Fibroblast of lung (primary cell): Measurements from ENCODE around the gene KIF26A. TPM values are rescaled to one million over a fixed set of nuclear protein-coding genes. Genes with fewer than 3 reads are reported as not detected.

ENCODE experiments used
- DNase-seq, 2 donors: peaks; one replicate each; pipeline versions ENCODE4 v3.0.0 to v3.0.0-alpha.2; 2010; ENCODE audit warnings: low read depth in 2 of 2
- H2AFZ ChIP-seq: 2 replicates; pipeline ENCODE4 v1.5.1; 2012; ENCODE audit warnings: low read length, control low read depth, inconsistent platforms
- H3K27ac ChIP-seq: 2 replicates; pipeline ENCODE4 v1.5.1; 2011; ENCODE audit warnings: low read length, control low read depth; ENCODE audit not compliant: insufficient read depth
- H3K27me3 ChIP-seq: 2 replicates; pipeline ENCODE4 v1.5.1; 2011; ENCODE audit warnings: mild to moderate bottlenecking, low read length; ENCODE audit not compliant: control insufficient read depth, insufficient read depth
- H3K36me3 ChIP-seq: 2 replicates; pipeline ENCODE4 v1.5.1; 2011; ENCODE audit warnings: low read length; ENCODE audit not compliant: control insufficient read depth, insufficient read depth
- H3K4me1 ChIP-seq: 2 replicates; pipeline ENCODE4 v1.5.1; 2011; ENCODE audit warnings: low read length; ENCODE audit not compliant: control insufficient read depth, insufficient read depth; ENCODE audit errors: extremely low read depth
- H3K4me2 ChIP-seq: 2 replicates; pipeline ENCODE4 v1.5.1; 2011; ENCODE audit warnings: low read length, control low read depth; ENCODE audit not compliant: insufficient read depth; ENCODE audit errors: extremely low read depth
- H3K4me3 ChIP-seq, 4 experiments: fragments of 200-600 bp in 1 of 4; sonication (generic) in 1 of 4; replicated peaks in 1 of 4; 2 replicates each; pipeline ENCODE4 v1.5.1; 2011 to 2016; ENCODE audit warnings: low read length in 4 of 4, low read depth in 3 of 4, mild to moderate bottlenecking in 3 of 4, control low read depth in 2 of 4, inconsistent platforms in 1 of 4, mixed read lengths in 1 of 4; ENCODE audit not compliant: insufficient read depth in 1 of 4; ENCODE audit errors: control extremely low read depth in 1 of 4
- H3K79me2 ChIP-seq: 2 replicates; pipeline ENCODE4 v1.5.1; 2012; ENCODE audit warnings: mild to moderate bottlenecking, low read length, inconsistent platforms; ENCODE audit not compliant: control insufficient read depth, insufficient read depth
- H3K9ac ChIP-seq: 2 replicates; pipeline ENCODE4 v1.5.1; 2011; ENCODE audit warnings: mild to moderate bottlenecking, low read length, control low read depth; ENCODE audit not compliant: insufficient read depth
- H3K9me3 ChIP-seq: 2 replicates; pipeline ENCODE4 v1.5.1; 2012; ENCODE audit warnings: low read depth, low read length; ENCODE audit not compliant: control insufficient read depth, insufficient read depth
- H4K20me1 ChIP-seq: 2 replicates; pipeline ENCODE4 v1.5.1; 2011; ENCODE audit warnings: low read length; ENCODE audit not compliant: control insufficient read depth, insufficient read depth; ENCODE audit errors: extremely low read depth
- CTCF ChIP-seq, 2 donors: IDR thresholded peaks in 1 of 2; conservative IDR thresholded peaks in 1 of 2; 1 replicate in 1 of 2; 2 replicates in 1 of 2; pipeline ENCODE4 v1.5.1; 2011 to 2012; ENCODE audit warnings: low read length in 2 of 2, control low read depth in 1 of 2, inconsistent platforms in 1 of 2, low read depth in 1 of 2, mild to moderate bottlenecking in 1 of 2
- EZH2 ChIP-seq: IDR thresholded peaks from 2 replicates; pipeline ENCODE4 v1.5.1; 2012; ENCODE audit warnings: low read length, control low read depth, mild to moderate bottlenecking; ENCODE audit errors: missing control alignments
- polyA plus RNA-seq, 2 donors: library from polyadenylated mRNA; depleted of rRNA in 1 of 2; stranded (reverse) in 1 of 2; unstranded in 1 of 2; fragments of >200 nt; gene quantifications; 2 replicates each; pipeline ENCODE4 v1.2.1, GENCODE V29; 2011 to 2012; ENCODE audit warnings: missing spikeins in 1 of 2
- total RNA-seq: library from RNA; depleted of rRNA; stranded (reverse); fragments of >200 nt; gene quantifications from 2 replicates; pipeline ENCODE4 v1.2.1, GENCODE V29; 2014

KIF26A gene
- total and polyA plus RNA-seq, 2 donors (not counting 1 experiment from before 2014, with no cell fraction given) = 0.01 to 2.0 TPM

DNA sequence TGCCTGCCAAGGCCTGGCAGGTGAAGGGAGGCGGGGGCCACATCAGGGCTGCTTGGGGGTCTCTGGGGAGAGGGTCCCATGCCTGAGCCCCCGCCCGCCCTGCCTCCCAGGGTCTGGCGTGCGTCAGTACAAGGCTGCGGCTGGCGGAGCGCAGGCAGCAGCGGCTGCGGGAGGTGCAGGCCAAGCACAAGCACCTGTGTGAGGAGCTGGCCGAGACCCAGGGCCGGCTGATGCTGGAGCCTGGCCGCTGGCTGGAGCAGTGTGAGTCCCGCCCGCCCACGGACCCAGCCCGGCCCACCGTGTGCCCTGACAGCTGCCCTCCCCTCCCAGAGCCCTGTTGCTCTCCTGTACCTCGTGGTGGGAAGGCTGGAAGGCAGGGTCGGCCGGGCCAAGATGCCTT, 40.7 kb downstream of the KIF26A start:
- H3K4me3 ChIP-seq = no peak overlapping the region
- H3K27ac ChIP-seq = no peak overlapping the region
- TF ChIP-seq CTCF (conservative IDR thresholded peaks at IDR 0.05 in 1 of 2, IDR thresholded peaks at IDR 0.05 in 1 of 2; ENCODE audit: low read depth in 1 of 2, low read length in 2 of 2) (no peak), EZH2 (no peak)
- no peak overlapping the region for H3K4me2 ChIP-seq
- H3K9me3 ChIP-seq = no peaks in the 10 kb centered on the region
- no peaks in the 10 kb centered on the region for H3K36me3 ChIP-seq
- no peaks in the 10 kb centered on the region for H3K27me3 ChIP-seq
- H3K79me2 ChIP-seq = no peaks in the 10 kb centered on the region
- H3K4me1 ChIP-seq = no peaks in the 10 kb centered on the region
- H3K9ac ChIP-seq = no peak overlapping the region
- no peak overlapping the region for H2AFZ ChIP-seq
- H4K20me1 ChIP-seq = no peaks in the 10 kb centered on the region
- DNase-seq = no peak

- Histone ChIP-seq H4K20me1 (no peaks in the 10 kb centered on the region), H3K4me2 (no peak overlapping the region), H3K9ac (no peak overlapping the region), H3K79me2 (no peaks in the 10 kb centered on the region), H3K36me3 (no peaks in the 10 kb centered on the region), H3K9me3 (no peaks in the 10 kb centered on the region), H2AFZ (no peak overlapping the region), H3K4me3 (no peak overlapping the region), H3K27me3 (no peaks in the 10 kb centered on the region), H3K27ac (no peak overlapping the region), H3K4me1 (no peaks in the 10 kb centered on the region)
- TF ChIP-seq CTCF (conservative IDR thresholded peaks at IDR 0.05 in 1 of 2, IDR thresholded peaks at IDR 0.05 in 1 of 2; ENCODE audit: low read depth in 1 of 2, low read length in 2 of 2) = no peak
- no peak for TF ChIP-seq EZH2
- no peak for DNase-seq
These were observed 41.3 kb downstream of the KIF26A start for GRCh38 chr14:104179564-104180129.

- Histone ChIP-seq H4K20me1 (no peaks in the 10 kb centered on the region), H3K79me2 (no peaks in the 10 kb centered on the region), H2AFZ (no peak overlapping the region), H3K4me2 (no peak overlapping the region), H3K27me3 (no peaks in the 10 kb centered on the region), H3K9me3 (no peaks in the 10 kb centered on the region), H3K9ac (no peak overlapping the region), H3K4me1 (no peaks in the 10 kb centered on the region), H3K27ac (no peak overlapping the region), H3K4me3 (no peak overlapping the region), H3K36me3 (no peaks in the 10 kb centered on the region)
- DNase-seq = no peak
- no peak for TF ChIP-seq CTCF (conservative IDR thresholded peaks at IDR 0.05 in 1 of 2, IDR thresholded peaks at IDR 0.05 in 1 of 2; ENCODE audit: low read depth in 1 of 2, low read length in 2 of 2)
- TF ChIP-seq EZH2 = no peak
These were observed 42.3 kb downstream of the KIF26A start for GRCh38 chr14:104180561-104181165.
